ENCODE results near the gene GON4L. TPM values are rescaled to one million over a fixed set of nuclear protein-coding genes. Genes with fewer than 3 reads are reported as not detected.
A peak's percentile ranks its signal among the peaks of the same experiment; 100 is the strongest.

Gene GON4L, protein sequence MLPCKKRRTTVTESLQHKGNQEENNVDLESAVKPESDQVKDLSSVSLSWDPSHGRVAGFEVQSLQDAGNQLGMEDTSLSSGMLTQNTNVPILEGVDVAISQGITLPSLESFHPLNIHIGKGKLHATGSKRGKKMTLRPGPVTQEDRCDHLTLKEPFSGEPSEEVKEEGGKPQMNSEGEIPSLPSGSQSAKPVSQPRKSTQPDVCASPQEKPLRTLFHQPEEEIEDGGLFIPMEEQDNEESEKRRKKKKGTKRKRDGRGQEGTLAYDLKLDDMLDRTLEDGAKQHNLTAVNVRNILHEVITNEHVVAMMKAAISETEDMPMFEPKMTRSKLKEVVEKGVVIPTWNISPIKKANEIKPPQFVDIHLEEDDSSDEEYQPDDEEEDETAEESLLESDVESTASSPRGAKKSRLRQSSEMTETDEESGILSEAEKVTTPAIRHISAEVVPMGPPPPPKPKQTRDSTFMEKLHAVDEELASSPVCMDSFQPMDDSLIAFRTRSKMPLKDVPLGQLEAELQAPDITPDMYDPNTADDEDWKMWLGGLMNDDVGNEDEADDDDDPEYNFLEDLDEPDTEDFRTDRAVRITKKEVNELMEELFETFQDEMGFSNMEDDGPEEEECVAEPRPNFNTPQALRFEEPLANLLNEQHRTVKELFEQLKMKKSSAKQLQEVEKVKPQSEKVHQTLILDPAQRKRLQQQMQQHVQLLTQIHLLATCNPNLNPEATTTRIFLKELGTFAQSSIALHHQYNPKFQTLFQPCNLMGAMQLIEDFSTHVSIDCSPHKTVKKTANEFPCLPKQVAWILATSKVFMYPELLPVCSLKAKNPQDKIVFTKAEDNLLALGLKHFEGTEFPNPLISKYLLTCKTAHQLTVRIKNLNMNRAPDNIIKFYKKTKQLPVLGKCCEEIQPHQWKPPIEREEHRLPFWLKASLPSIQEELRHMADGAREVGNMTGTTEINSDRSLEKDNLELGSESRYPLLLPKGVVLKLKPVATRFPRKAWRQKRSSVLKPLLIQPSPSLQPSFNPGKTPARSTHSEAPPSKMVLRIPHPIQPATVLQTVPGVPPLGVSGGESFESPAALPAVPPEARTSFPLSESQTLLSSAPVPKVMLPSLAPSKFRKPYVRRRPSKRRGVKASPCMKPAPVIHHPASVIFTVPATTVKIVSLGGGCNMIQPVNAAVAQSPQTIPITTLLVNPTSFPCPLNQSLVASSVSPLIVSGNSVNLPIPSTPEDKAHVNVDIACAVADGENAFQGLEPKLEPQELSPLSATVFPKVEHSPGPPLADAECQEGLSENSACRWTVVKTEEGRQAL (N-terminal part only)
- total RNA-seq = 40.1 to 46.9 TPM (median 46.5 TPM) in 3 replicates
- long read RNA-seq, full-length matches to known transcripts = 4 of 17 reads
- long read RNA-seq, partial matches to known transcripts = 5 of 17 reads
- long read RNA-seq, other reads (novel, unspliced or antisense) = 8 of 17 reads

DNA sequence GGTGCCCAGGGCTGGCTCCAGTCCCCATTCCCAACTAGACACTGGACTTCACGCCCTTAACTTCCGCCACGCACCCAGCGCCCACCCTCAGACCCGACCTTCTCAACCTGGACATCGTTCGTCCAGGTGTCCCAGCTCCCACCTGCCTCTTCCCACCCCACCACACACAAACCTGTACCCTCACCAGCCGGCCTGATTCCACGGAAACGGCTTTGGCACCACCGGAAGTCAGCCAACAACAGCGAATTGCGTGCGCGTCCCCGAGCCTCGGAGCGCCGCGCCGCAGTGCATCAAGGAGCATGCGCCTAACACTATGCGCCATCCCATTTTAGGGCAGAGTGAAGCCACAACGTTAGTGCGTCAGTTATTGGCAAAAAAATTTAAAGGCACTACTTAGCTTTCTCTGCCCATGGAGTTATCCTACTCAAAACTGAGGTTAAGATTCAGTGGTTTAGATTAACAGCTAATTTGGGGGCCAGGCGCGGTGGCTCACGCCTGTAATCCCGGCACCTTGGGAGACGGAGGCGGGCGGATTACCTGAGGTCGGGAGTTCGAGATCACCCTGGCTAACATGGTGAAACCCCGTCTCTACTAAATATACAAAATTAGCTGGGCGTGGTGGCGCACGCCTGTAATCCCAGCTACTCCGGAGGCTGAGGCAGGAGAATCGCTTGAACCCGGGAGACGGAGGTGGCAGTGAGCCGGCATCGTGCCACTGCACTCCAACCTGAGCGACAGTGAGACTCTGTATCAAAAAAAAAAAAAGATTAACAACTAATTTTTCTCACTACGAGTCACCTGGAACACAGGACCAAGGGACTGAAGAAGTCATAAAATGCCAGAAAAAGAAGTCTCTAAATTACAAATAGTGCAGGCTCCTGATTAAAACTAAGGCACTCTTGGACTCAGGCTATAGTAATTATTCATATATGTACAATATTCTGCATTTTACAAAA is at the start of gene GON4L:
Gene GON4L (minus strand): TSS at position 240 of the 956 bp plus-strand sequence. CDS start 3,434 bp downstream, outside the sequence.
- Mint-ChIP-seq H3K9me3 (ENCODE audit: low read depth) (no peaks in the 10 kb centered on the region), H3K27me3 (ENCODE audit: low read depth) (no peaks in the 10 kb centered on the region), H3K4me1 (ENCODE audit: low read depth) (peaks cover 38% of the 10 kb centered on the region), H3K4me3 (ENCODE audit: unreplicated experiment) (peak within 1 kb of the TSS; percentile 95), H3K36me3 (ENCODE audit: low read depth) (peaks cover 13% of the 10 kb centered on the region), H3K27ac (ENCODE audit: unreplicated experiment) (peak within 1 kb of the TSS; percentile 97)
- DNase-seq (ENCODE audit: low spot score) = peak; percentile 90
- no peak for TF ChIP-seq CTCF (IDR thresholded peaks at IDR 0.05)

DNA sequence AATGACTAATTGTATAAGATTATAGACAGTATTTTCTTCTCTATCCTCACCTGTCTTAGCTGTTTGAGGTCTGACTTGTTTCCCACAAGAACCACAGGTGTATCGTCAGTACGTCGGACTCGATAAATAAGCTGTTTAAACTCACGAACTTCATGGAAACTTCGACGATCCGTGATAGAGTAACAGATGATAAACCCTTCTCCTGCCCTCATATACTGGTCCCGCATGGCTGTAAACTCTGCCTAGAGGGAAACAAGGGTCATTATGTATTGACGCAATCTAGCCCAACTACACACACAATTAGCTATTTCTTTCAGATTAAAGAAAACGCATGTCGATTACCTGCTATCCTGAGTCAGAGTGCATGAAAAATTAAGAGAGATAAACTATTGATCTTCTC is 47.2 kb upstream of the GON4L start:
- no peak for DNase-seq (ENCODE audit: low spot score)
- H3K4me3 Mint-ChIP-seq (ENCODE audit: unreplicated experiment) = no peak overlapping the region
- peaks cover 29% of the 10 kb centered on the region for H3K36me3 Mint-ChIP-seq (ENCODE audit: low read depth)
- TF ChIP-seq CTCF (IDR thresholded peaks at IDR 0.05) = no peak
- no peak overlapping the region for H3K27ac Mint-ChIP-seq (ENCODE audit: unreplicated experiment)
- H3K9me3 Mint-ChIP-seq (ENCODE audit: low read depth) = no peaks in the 10 kb centered on the region
- H3K27me3 Mint-ChIP-seq (ENCODE audit: low read depth) = no peaks in the 10 kb centered on the region
- peaks cover 2% of the 10 kb centered on the region for H3K4me1 Mint-ChIP-seq (ENCODE audit: low read depth)

DNA sequence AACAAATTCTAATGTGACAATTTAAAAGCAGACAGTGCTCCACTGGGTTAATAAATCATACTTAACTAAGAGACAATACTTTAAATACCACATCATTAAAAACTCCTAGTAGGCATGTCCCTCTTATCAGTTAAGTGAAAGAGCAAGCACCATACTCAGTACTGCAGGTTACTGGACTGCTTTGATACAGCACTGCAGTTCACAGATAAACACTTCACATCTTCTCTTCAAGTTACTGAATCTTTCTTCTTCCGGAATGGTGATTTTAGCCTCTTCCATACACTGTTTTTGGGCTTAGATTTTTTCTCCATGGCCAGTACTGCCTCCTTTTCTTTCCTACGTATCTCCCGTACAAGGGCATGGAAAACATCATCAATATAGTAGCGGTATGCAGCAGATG is 43.1 kb upstream of the GON4L start:
- H3K27ac Mint-ChIP-seq (ENCODE audit: unreplicated experiment) = no peak overlapping the region
- no peak for TF ChIP-seq CTCF (IDR thresholded peaks at IDR 0.05)
- H3K9me3 Mint-ChIP-seq (ENCODE audit: low read depth) = no peaks in the 10 kb centered on the region
- no peaks in the 10 kb centered on the region for H3K27me3 Mint-ChIP-seq (ENCODE audit: low read depth)
- no peak for DNase-seq (ENCODE audit: low spot score)
- no peak overlapping the region for H3K4me3 Mint-ChIP-seq (ENCODE audit: unreplicated experiment)
- H3K4me1 Mint-ChIP-seq (ENCODE audit: low read depth) = no peaks in the 10 kb centered on the region
- H3K36me3 Mint-ChIP-seq (ENCODE audit: low read depth) = peaks cover 35% of the 10 kb centered on the region

- Mint-ChIP-seq H3K4me3 (ENCODE audit: unreplicated experiment) (no peak overlapping the region), H3K9me3 (ENCODE audit: low read depth) (no peaks in the 10 kb centered on the region), H3K4me1 (ENCODE audit: low read depth) (no peaks in the 10 kb centered on the region), H3K27ac (ENCODE audit: unreplicated experiment) (no peak overlapping the region), H3K36me3 (ENCODE audit: low read depth) (peaks cover 34% of the 10 kb centered on the region), H3K27me3 (ENCODE audit: low read depth) (no peaks in the 10 kb centered on the region)
- no peak for DNase-seq (ENCODE audit: low spot score)
- no peak for TF ChIP-seq CTCF (IDR thresholded peaks at IDR 0.05)
Measured at GRCh38 chr1:155899683-155900082, 42.7 kb upstream of the GON4L start.
